Natural killer cell treated with Interleukin-12 subunit alpha and Interleukin-12 subunit beta and Interleukin-15 and Interleukin-18, amount 100 ng/mL, for 72 hours (primary cell): ENCODE results near the gene DCPS. TPM values are rescaled to one million over a fixed set of nuclear protein-coding genes. Genes with fewer than 3 reads are reported as not detected.

Experiments
- ATAC-seq, 2 donors: fragments of 150-1000 bp; cut with Tn5 transposase in 1 of 2; sonication (Bioruptor Pico), chemical (Tn5 transposase) in 1 of 2; 2 replicates each; pipeline ENCODE4 v1.10.0; 2021
- DNase-seq: peaks from one replicate; pipeline ENCODE4 v3.0.0; 2022; ENCODE audit warnings: low spot score
- H3K27ac Mint-ChIP-seq, 2 donors: 1 replicate in 1 of 2; 2 replicates in 1 of 2; pipeline ENCODE4 v1.8.0; 2022; ENCODE audit warnings: mixed read lengths in 2 of 2, mild to moderate bottlenecking in 1 of 2, moderate library complexity in 1 of 2
- H3K27me3 Mint-ChIP-seq, 2 donors: 1 replicate in 1 of 2; 2 replicates in 1 of 2; pipeline ENCODE4 v1.8.0; 2022; ENCODE audit warnings: mixed read lengths in 2 of 2
- H3K36me3 Mint-ChIP-seq: one replicate; pipeline ENCODE4 v1.8.0; 2022; ENCODE audit warnings: mixed read lengths
- H3K4me1 Mint-ChIP-seq, 2 donors: 1 replicate in 1 of 2; 2 replicates in 1 of 2; pipeline ENCODE4 v1.8.0; 2022; ENCODE audit warnings: low read depth in 2 of 2, mixed read lengths in 2 of 2, mild to moderate bottlenecking in 1 of 2
- H3K4me3 Mint-ChIP-seq: one replicate; pipeline ENCODE4 v1.8.0; 2022; ENCODE audit warnings: mixed read lengths
- H3K9me3 Mint-ChIP-seq: 2 replicates; pipeline ENCODE4 v1.8.0; 2022; ENCODE audit warnings: mixed read lengths
- total RNA-seq, 2 donors: library from RNA; stranded (reverse); gene quantifications; one replicate each; pipeline ENCODE4 v1.2.3, GENCODE V29; 2022

The DCPS gene
- total RNA-seq, 2 donors from 2014 or later: 32.8 to 46.7 TPM

- H3K36me3 Mint-ChIP-seq: peaks cover 19% of the 10 kb centered on the region
- peaks cover 31 to 34% of the 10 kb centered on the region in 2 donors for H3K4me1 Mint-ChIP-seq
- H3K4me3 Mint-ChIP-seq: no peak overlapping the region
- DNase-seq (no peak), ATAC-seq (no peak)
- H3K27me3 Mint-ChIP-seq: no peaks in the 10 kb centered on the region
- H3K9me3 Mint-ChIP-seq: no peaks in the 10 kb centered on the region
- H3K27ac Mint-ChIP-seq: no peak overlapping the region
Observed at GRCh38 chr11:126277780-126278179, 26.1 kb upstream of the DCPS start.

DNA sequence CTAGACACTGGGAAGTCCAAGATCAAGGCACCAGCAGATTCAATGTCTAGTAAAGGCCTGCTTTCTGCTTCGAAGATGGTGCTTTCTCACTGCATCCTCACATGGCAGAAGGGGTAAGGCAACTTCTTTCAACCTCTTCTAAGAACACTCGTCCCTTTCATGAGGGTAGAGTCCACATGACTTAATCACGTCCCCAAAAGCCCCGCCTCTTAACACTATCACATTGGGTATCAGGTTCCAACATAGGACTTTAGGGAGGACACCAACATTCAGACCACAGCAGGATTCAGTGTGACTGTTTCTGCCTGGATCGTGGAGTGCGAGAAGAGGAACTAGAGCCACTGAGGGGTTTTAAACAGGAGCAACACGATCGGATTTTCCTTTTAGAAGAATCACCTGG, 24.7 kb upstream of the DCPS start:
- ATAC-seq: no peak
- peak overlapping the region; percentile 87 to 95 for H3K27ac Mint-ChIP-seq

GRCh38 chr11:126280595-126280994, 23.3 kb upstream of the DCPS start:
- peaks cover 44 to 49% of the 10 kb centered on the region in 2 donors for H3K4me1 Mint-ChIP-seq
- DNase-seq (no peak), ATAC-seq (no peak)
- H3K4me3 Mint-ChIP-seq: peak overlapping the region; percentile 6
- H3K9me3 Mint-ChIP-seq: no peaks in the 10 kb centered on the region
- no peaks in the 10 kb centered on the region for H3K27me3 Mint-ChIP-seq
- H3K36me3 Mint-ChIP-seq: peaks cover 4% of the 10 kb centered on the region
- H3K27ac Mint-ChIP-seq: peak overlapping the region; percentile 87 to 95

More for the DNA sequence above, 24.7 kb upstream of the DCPS start:
- Mint-ChIP-seq H3K9me3 (no peaks in the 10 kb centered on the region), H3K27me3 (no peaks in the 10 kb centered on the region), H3K4me3 (no peak overlapping the region), H3K4me1 (peaks cover 38 to 41% of the 10 kb centered on the region in 2 donors), H3K36me3 (peaks cover 13% of the 10 kb centered on the region)
- no peak for DNase-seq

GRCh38 chr11:126281245-126281644, 22.6 kb upstream of the DCPS start:
- peaks cover 40 to 49% of the 10 kb centered on the region in 2 donors for H3K4me1 Mint-ChIP-seq
- H3K27ac Mint-ChIP-seq: peak overlapping the region; percentile 63 to 95
- peak overlapping the region; percentile 98 for H3K4me3 Mint-ChIP-seq
- DNase-seq: no peak
- H3K36me3 Mint-ChIP-seq: no peaks in the 10 kb centered on the region
- H3K27me3 Mint-ChIP-seq: no peaks in the 10 kb centered on the region
- H3K9me3 Mint-ChIP-seq: no peaks in the 10 kb centered on the region
- ATAC-seq: no peak

- H3K27me3 Mint-ChIP-seq: no peaks in the 10 kb centered on the region
- peaks cover 41 to 49% of the 10 kb centered on the region in 2 donors for H3K4me1 Mint-ChIP-seq
- peak overlapping the region; percentile 85 to 95 for H3K27ac Mint-ChIP-seq
- ATAC-seq (no peak), DNase-seq (no peak)
- no peaks in the 10 kb centered on the region for H3K36me3 Mint-ChIP-seq
- peak overlapping the region; percentile 98 for H3K4me3 Mint-ChIP-seq
- H3K9me3 Mint-ChIP-seq: no peaks in the 10 kb centered on the region
Observed at GRCh38 chr11:126281666-126282175, 22.1 kb upstream of the DCPS start.

DNA sequence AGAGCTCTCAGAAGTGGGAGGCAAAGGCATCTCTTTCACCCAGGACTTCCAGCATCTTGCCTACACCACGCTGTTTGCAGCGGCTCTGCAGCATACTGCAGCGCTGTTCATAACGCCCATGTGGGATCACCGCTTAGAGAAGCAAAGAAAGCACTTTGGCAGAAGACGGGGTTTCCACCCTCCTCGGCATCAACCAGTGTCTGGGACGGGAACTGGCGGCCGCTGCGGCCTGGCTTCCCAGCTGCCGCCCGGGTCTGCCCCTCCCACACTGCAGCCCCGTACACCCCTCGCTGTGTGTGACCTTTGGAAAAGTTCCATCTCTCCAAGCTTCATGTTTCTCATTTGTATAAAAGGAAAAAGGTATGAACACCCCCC, 21.5 kb upstream of the DCPS start:
- Mint-ChIP-seq H3K4me3 (peak overlapping the region; percentile 98), H3K4me1 (peaks cover 43 to 49% of the 10 kb centered on the region in 2 donors), H3K27ac (peak overlapping the region; percentile 85 to 95), H3K9me3 (no peaks in the 10 kb centered on the region), H3K36me3 (no peaks in the 10 kb centered on the region), H3K27me3 (no peaks in the 10 kb centered on the region)
- ATAC-seq (peak; percentile 4 to 66), DNase-seq (no peak)

DNA sequence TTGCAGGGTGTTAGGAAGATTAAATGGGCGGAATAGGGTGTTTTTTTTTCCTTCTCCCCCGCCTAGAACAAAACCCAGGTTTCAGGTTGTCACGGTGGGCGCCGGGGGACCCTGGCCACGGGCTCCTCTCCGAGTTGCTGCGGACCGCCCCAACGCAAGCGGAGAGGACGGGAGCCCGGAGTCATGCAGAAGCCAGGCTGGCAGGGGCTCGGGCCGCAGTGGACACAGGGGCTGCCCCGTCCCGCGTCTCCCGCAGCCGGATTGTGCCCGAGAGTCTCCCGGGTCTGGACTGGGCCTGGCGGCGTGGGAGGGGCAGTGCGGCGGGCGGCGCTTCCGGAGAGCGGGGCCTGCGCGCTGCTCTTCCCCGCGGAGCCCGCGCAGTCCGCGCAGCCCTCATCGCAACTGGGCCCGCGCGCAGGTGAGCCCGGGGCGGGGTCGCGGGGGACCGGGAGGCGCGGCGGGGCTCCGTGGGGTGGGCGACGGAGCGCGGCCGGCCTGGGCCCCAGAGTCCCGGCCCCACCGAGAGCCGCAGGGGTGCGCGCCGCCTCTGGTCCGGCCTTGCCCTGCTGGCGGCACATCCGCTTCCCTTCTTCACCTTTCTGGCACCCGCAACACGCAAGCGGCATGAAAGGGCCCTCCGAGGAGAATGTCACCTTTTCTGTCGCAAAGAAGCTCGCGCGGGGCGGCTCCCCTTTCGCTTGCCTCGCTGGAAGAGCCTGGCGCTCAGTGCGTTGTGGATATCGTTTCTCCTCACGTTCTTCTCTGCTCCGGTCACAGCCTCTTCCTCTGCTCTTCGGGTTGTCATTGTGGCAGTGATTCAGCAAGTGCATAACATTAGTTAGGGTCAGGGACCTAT, 20.9 kb upstream of the DCPS start, which contains the start of gene TIRAP:
Gene TIRAP (plus strand): TSS at position 358 of the 856 bp plus-strand sequence. CDS start 7,802 bp downstream, outside the sequence.
- Mint-ChIP-seq H3K27ac (peak within 1 kb of the TSS; percentile 95 to 98), H3K4me1 (peaks cover 43 to 49% of the 10 kb centered on the region in 2 donors), H3K4me3 (peak within 1 kb of the TSS; percentile 98), H3K9me3 (no peaks in the 10 kb centered on the region), H3K27me3 (no peaks in the 10 kb centered on the region), H3K36me3 (no peaks in the 10 kb centered on the region)
- peak; percentile 76 for DNase-seq
- peak; percentile 88 to 92 for ATAC-seq

GRCh38 chr11:126284829-126285228, 19.0 kb upstream of the DCPS start:
- DNase-seq (no peak), ATAC-seq (peak in 1 of 2 donors; percentile 47)
- Mint-ChIP-seq H3K36me3 (no peaks in the 10 kb centered on the region), H3K27me3 (no peaks in the 10 kb centered on the region), H3K4me3 (peak overlapping the region; percentile 98), H3K4me1 (peaks cover 37 to 42% of the 10 kb centered on the region in 2 donors), H3K27ac (peak overlapping the region in 1 of 2 donors; percentile 95), H3K9me3 (no peaks in the 10 kb centered on the region)

GRCh38 chr11:126288237-126288636, 15.6 kb upstream of the DCPS start:
- Mint-ChIP-seq H3K36me3 (peaks cover 3% of the 10 kb centered on the region), H3K9me3 (no peaks in the 10 kb centered on the region), H3K27me3 (no peaks in the 10 kb centered on the region), H3K27ac (no peak overlapping the region), H3K4me3 (no peak overlapping the region), H3K4me1 (peaks cover 18% of the 10 kb centered on the region in 2 donors)
- no peak for ATAC-seq
- no peak for DNase-seq

DNA sequence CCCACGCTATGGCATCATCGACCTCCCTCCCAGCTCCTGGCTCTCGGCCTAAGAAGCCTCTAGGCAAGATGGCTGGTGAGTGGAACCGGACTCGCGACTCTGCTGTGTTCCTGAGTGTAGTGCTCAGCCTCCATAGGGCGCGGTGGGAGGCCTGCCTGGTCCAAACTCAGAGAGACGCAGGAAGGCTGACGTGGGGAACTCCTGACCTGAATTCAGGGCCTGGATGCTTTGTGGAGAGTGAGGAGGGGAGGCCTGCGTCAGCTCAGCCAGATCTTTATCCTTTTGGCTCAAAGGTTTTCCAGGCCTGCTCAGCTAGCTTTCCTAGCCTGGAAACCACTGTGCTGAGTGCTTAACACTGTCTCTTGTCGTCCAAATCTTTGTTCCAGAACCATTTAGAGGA, 13.0 kb upstream of the DCPS start:
- no peak for ATAC-seq
- H3K27ac Mint-ChIP-seq: no peak overlapping the region
- peaks cover 11 to 13% of the 10 kb centered on the region in 2 donors for H3K4me1 Mint-ChIP-seq
- H3K9me3 Mint-ChIP-seq: no peaks in the 10 kb centered on the region
- H3K4me3 Mint-ChIP-seq: no peak overlapping the region
- no peak for DNase-seq
- H3K36me3 Mint-ChIP-seq: peaks cover 11% of the 10 kb centered on the region
- H3K27me3 Mint-ChIP-seq: no peaks in the 10 kb centered on the region

- no peaks in the 10 kb centered on the region for H3K27me3 Mint-ChIP-seq
- peaks cover 11 to 15% of the 10 kb centered on the region in 2 donors for H3K4me1 Mint-ChIP-seq
- peak overlapping the region; percentile 5 to 10 for H3K27ac Mint-ChIP-seq
- H3K36me3 Mint-ChIP-seq: peaks cover 14% of the 10 kb centered on the region
- H3K9me3 Mint-ChIP-seq: no peaks in the 10 kb centered on the region
- no peak overlapping the region for H3K4me3 Mint-ChIP-seq
- peak; percentile 44 to 72 for ATAC-seq
- no peak for DNase-seq
Observed at GRCh38 chr11:126293726-126294125, 10.1 kb upstream of the DCPS start.

- Mint-ChIP-seq H3K9me3 (no peaks in the 10 kb centered on the region), H3K27ac (no peak overlapping the region), H3K27me3 (no peaks in the 10 kb centered on the region), H3K36me3 (peaks cover 14% of the 10 kb centered on the region), H3K4me1 (peaks cover 11 to 15% of the 10 kb centered on the region in 2 donors), H3K4me3 (no peak overlapping the region)
- ATAC-seq: no peak
- DNase-seq: no peak
Observed at GRCh38 chr11:126297004-126297403, 6.9 kb upstream of the DCPS start.

- DNase-seq (no peak), ATAC-seq (no peak)
- H3K27me3 Mint-ChIP-seq: no peaks in the 10 kb centered on the region
- H3K27ac Mint-ChIP-seq: peak overlapping the region; percentile 93 to 98
- no peaks in the 10 kb centered on the region for H3K9me3 Mint-ChIP-seq
- H3K4me1 Mint-ChIP-seq: peaks cover 22 to 31% of the 10 kb centered on the region in 2 donors
- H3K4me3 Mint-ChIP-seq: peak overlapping the region; percentile 98
- H3K36me3 Mint-ChIP-seq: peaks cover 6% of the 10 kb centered on the region
Observed at GRCh38 chr11:126304457-126305075, 706 bp downstream of the DCPS start.

GRCh38 chr11:126305699-126306098, 1.8 kb downstream of the DCPS start:
- ATAC-seq: peak in 1 of 2 donors; percentile 29
- H3K27ac Mint-ChIP-seq: peak overlapping the region; percentile 72 to 98
- DNase-seq: no peak
- H3K4me1 Mint-ChIP-seq: peaks cover 29 to 41% of the 10 kb centered on the region in 2 donors
- peak overlapping the region; percentile 85 for H3K4me3 Mint-ChIP-seq
- peaks cover 12% of the 10 kb centered on the region for H3K36me3 Mint-ChIP-seq
- no peaks in the 10 kb centered on the region for H3K9me3 Mint-ChIP-seq
- H3K27me3 Mint-ChIP-seq: no peaks in the 10 kb centered on the region
